Subcutaneous abdominal adipose tissue (tissue), 5 donors: Measurements from ENCODE around the gene CCDC137.

Source experiments
- H3K27ac ChIP-seq: one replicate; pipeline ENCODE4 v1.7.0; 2013; ENCODE audit warnings: low read depth, mild to moderate bottlenecking, inconsistent platforms, low read length, moderate library complexity
- H3K27me3 ChIP-seq, 5 donors: one replicate each; pipeline ENCODE4 v1.7.0; 2013; ENCODE audit warnings: low read length in 5 of 5, inconsistent platforms in 1 of 5; ENCODE audit not compliant: control insufficient read depth in 5 of 5, insufficient read depth in 4 of 5
- H3K36me3 ChIP-seq, 5 donors: one replicate each; pipeline ENCODE4 v1.7.0; 2013; ENCODE audit warnings: low read length in 5 of 5; ENCODE audit not compliant: control insufficient read depth in 5 of 5, insufficient read depth in 5 of 5
- H3K4me1 ChIP-seq, 5 donors: one replicate each; pipeline ENCODE4 v1.7.0; 2013; ENCODE audit warnings: low read length in 5 of 5, mild to moderate bottlenecking in 3 of 5, moderate library complexity in 1 of 5; ENCODE audit not compliant: control insufficient read depth in 5 of 5, insufficient read depth in 5 of 5
- H3K4me3 ChIP-seq, 5 donors: one replicate each; pipeline ENCODE4 v1.7.0; 2013; ENCODE audit warnings: low read length in 5 of 5, low read depth in 1 of 5
- H3K9ac ChIP-seq, 5 donors: one replicate each; pipeline ENCODE4 v1.7.0; 2013; ENCODE audit warnings: low read length in 5 of 5, mild to moderate bottlenecking in 4 of 5, moderate library complexity in 3 of 5
- H3K9me3 ChIP-seq, 5 donors: one replicate each; pipeline ENCODE4 v1.7.0; 2013; ENCODE audit warnings: low read length in 5 of 5; ENCODE audit not compliant: control insufficient read depth in 5 of 5
- donor health status: healthy.
- donor health status: healthy.
- donor health status: healthy.
- donor health status: healthy.
- donor health status: healthy.

Gene CCDC137

DNA sequence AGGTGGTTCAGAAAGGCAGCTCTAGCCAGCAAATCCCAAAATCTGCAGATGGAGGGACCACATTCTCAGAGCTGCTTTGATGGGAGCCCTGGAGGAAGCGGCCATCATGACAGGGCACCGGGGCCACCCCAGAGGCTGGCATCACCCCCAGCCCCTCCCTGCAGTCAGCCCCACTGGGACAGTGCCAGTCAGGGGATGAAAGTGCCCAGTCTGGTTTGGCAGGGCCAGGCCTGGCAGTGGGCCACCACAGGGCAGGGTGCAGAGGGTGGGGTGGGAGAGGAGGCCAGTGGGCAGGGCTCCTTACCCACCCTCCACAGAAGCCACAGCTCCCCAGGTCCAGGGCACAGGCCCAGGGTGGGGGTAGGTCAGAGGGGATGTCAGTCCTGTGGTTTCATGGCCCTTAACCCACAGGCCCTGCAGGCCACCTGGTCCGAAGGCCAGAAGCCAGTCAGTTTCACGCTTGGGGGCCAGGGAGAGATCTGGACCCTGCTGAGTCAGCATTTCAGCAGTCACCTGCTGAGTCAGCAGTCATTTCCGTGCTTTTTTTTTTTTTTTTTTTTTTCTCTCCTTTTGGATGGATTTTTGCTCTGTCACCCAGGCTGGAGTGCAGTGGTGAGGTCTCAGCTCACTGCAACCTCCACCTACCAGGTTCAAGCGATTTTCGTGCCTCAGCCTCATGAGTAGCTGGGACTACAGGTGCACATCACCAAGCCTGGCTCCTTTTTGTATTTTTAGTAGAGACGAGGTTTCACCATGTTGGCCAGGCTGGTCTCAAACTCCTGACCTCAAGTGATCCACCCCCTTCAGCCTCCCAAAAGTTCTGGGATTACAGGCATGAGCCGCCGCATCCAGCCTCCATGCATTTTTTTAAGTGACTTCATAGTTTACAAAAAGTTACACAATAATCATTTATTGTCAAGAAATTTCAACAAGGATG, 55.9 kb downstream of the CCDC137 start:
- H3K27me3 ChIP-seq: no peaks in the 10 kb centered on the region
- peaks cover 2 to 26% (median 25%) of the 10 kb centered on the region in 5 donors for H3K4me1 ChIP-seq
- H3K27ac ChIP-seq: peak overlapping the region; percentile 57
- peaks cover 0 to 19% (median 10%) of the 10 kb centered on the region in 5 donors for H3K36me3 ChIP-seq
- no peak overlapping the region for H3K9ac ChIP-seq
- H3K9me3 ChIP-seq: no peaks in the 10 kb centered on the region
- no peak overlapping the region for H3K4me3 ChIP-seq
